ENCODE results near the gene HOXB5.

Gene HOXB5

GRCh38 chr17:48546924-48547807 lies 46.4 kb downstream of the HOXB5 start:
- no peak for DNase-seq (ENCODE audit: low read depth)

- no peak for DNase-seq (ENCODE audit: low read depth)
Measured at GRCh38 chr17:48546137-48546923, 47.2 kb downstream of the HOXB5 start.

GRCh38 chr17:48545539-48545938 lies 48.0 kb downstream of the HOXB5 start:
- no peak for DNase-seq (ENCODE audit: low read depth)

- DNase-seq (ENCODE audit: low read depth), result no peak
Measured at GRCh38 chr17:48545022-48545375, 48.6 kb downstream of the HOXB5 start, which contains the start of gene HOXB2. HOXB2 (minus strand) TSS chr17:48545109; CDS start chr17:48544911, 198 bp downstream.

- DNase-seq (ENCODE audit: low read depth), result peak; percentile 15
Measured at GRCh38 chr17:48544349-48545021, 49.1 kb downstream of the HOXB5 start.

GRCh38 chr17:48543854-48544348 lies 49.7 kb downstream of the HOXB5 start:
- peak; percentile 23 for DNase-seq (ENCODE audit: low read depth)

GRCh38 chr17:48543107-48543853 lies 50.3 kb downstream of the HOXB5 start:
- DNase-seq (ENCODE audit: low read depth), result peak; percentile 37

- DNase-seq (ENCODE audit: low read depth), result no peak
Measured at GRCh38 chr17:48542698-48543106, 50.9 kb downstream of the HOXB5 start.

GRCh38 chr17:48542114-48542656 lies 51.4 kb downstream of the HOXB5 start:
- no peak for DNase-seq (ENCODE audit: low read depth)

- DNase-seq (ENCODE audit: low read depth), result peak; percentile 7
Measured at GRCh38 chr17:48541577-48542113, 51.9 kb downstream of the HOXB5 start.

Measured in stimulated activated CD8-positive, alpha-beta memory T cell treated with anti-CD3 and anti-CD28 coated beads, Interleukin-4, amount 100 ng/mL, for 24 hours (primary cell).